Activated T-helper 1 cell treated with anti-CD3 and anti-CD28 coated beads, Interleukin-2, amount 50 U/mL, for 16 hours (primary cell): ENCODE measurements around the gene FBLN5.
"Not testable (repeated sequence)": the region's sequence is repeated elsewhere in the genome, so short reads cannot be mapped to it uniquely, and the experiment has no call there.

ENCODE experiments used
- DNase-seq, 2 donors: peaks; one replicate each; pipeline ENCODE4 v3.0.0-alpha.2; 2020; ENCODE audit warnings: low read depth in 1 of 2, low spot score in 1 of 2

FBLN5 gene

DNA sequence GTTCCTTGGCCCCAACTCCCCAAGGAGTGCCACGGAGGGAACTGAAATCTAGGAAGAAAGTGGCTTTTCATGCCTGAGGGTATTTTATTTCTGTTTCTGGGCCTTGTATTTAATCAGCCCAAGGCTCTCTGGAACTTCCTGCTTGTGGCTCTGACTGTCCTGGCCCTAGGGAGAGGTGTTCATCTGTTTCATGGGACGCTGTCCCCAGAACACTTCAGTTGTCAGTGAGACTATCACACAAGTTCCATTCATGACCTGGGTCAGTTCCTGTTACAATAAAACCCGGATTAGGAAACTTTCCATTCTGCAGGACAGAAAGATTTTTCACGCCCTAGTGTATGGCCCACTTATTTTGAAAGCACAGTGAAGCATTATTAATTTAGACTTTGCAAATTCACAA, 61.7 kb downstream of the FBLN5 start:
- DNase-seq, result no peak

DNA sequence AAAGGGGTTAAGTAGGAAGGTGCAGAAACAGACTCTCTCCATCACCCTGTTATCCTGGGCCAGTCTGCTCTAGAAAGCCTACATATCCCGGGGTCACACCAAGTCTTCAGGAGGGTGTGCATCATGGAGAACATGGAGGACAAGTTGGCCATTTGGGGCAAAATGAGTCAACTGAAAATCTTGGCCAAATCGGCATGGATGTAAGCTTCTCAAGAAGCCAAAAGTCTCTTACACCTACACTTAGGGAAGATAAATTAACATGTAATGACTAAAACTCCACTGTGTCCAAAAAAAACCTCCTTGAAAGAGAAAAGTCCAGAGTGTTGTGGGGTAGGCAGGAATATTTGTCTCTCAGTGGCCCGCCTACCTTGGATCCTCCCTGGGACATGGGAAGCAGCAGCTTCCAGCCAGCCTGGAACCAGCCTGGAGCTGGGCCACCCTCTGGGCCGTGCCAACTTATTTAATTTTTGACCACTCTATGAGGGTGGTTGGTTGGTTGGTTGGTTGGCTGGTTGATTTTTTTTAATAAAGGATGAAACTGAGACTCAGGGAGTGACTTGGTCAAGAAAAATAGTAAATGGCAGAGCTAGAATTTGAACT, 62.3 kb downstream of the FBLN5 start:
- DNase-seq, result no peak

DNA sequence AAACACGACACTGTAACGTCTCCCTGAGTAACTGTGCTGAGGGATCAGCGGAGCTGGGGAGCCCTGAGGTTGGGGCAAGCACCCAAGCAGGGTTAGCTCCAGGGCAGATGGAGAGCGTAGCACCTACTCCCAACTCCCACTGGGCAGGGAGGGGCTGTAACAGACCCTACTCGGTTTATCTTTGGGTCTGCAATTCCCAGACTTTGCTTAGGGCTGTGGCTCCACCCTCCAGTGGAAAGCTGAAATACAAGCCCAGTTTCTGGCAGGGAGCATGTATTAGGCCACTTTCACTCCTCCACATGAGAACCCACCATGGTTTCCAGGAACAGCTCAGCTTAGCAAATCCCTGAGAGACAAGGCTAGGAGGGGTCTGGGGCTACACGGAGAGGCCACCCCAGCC, 62.8 kb downstream of the FBLN5 start:
- DNase-seq, result no peak

DNA sequence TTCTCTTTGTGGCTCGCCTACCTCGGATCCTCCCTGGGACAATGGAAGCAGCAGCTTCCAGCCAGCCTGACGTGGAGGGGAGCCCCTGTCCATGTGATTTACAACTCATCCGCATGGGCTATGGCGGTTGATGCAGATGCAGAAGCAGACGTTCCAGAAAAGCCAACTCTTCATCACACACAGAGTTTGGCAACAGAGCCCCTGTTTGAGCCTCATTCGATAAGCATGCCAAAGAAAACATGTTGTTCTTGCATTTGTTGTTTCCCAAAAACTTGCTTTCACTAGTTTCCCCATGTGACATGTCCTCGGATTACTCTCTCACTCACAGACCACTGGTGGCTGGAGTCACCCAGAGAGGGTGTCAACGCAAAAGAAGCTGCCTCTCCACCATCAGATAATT, 63.7 kb downstream of the FBLN5 start:
- DNase-seq, result no peak

DNA sequence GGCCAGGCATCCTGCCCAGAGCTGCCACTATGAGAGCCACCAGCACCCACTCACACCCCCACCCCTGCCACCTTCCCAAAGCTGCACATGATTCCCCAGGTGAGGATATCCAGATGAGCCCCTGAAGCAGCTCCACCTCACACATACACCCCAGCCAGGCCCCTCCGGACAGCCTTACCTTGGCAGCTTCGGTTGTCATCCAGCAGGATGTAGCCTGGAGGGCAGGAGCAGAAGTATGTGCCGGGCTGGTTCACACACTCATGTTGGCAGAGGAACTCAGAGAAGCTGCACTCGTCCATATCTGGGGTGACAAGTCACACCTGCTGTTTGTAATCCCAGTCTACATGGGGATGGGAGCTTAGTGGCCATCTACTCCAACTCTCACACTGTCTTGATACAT, 64.7 kb downstream of the FBLN5 start:
- DNase-seq, result no peak

DNA sequence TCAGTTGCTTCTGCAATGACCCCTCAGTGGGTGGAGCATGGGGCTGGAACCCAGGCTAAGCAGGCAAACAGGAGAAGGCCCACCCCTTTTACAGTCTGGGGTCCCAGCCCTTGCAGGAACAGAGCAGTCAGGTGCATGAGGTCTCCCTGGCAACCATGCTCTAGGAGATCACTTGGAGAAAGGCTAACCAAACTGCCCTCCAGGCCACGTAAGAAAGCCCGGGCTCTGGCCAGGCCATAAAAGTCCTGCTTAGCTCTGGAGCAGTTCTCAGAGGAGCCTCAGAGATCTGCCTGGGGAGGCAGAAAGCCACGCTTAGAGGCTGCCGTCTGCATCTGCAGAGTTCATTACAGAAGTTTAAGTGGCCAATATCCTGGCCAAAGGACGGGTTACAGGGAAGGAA, 65.1 kb downstream of the FBLN5 start:
- no peak for DNase-seq

DNA sequence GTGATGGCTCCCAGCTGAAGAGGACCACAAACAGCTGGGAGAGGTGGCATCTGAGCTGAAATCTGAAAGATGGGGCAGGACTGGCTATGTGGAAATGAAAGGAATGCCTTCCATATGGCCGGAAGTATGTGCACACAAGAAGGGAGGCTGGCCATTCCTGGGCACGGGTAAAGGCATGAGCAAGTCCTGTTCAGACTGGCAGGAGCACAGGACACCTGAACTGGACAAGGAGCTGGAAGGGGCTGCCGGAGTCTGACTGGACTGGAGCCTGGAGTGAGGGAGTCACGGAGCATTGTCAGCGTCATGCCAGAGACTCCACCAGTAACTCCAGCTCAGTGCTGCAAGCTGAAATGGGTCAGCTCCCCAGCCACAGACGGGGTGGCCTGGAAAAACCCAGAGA, 68.3 kb downstream of the FBLN5 start:
- no peak for DNase-seq

DNA sequence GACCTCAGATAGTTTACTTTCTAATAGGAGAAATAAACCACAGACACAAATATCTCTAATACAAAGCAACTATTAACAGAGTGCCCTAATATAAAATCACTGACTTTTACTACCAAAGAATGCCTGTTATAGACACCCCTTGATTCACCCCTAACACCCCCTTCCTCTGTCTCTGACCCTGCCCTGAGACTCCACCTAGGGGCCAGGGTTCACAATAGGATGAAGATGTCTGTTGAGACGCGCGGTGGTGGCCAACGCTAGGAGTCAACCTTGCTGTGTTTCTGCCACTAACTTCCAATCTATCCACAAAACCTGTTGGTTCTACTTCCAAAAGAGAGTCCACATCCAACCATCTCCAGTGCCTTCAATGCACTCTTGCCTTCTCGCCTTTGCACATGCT, 69.2 kb downstream of the FBLN5 start:
- DNase-seq, result no peak

DNA sequence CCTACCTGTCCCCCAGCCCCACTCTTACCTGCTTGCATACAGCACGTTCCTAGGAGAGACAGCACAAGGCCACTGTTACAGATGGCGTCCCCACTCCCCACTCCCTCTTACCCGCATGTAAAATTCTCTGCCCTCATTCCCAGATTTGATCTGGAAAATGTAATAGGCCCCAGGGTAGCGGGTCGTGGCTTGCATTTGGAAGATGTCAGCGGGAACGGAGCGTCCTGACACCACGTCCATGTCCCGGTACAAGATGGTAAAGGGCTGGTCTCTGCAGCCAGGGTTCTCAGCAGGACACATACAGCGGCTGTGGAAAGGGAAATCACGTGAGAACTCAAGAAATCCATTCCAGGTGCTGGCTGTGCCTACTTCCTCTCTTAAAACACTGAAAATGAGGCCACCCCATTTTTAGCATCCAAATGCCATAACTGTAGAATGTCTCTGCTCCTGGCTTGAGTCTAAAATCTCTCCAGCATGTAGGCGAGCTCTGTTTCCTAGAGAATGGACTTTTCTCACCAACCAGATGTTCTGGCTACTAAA, 70.0 kb downstream of the FBLN5 start:
- DNase-seq, result no peak

DNA sequence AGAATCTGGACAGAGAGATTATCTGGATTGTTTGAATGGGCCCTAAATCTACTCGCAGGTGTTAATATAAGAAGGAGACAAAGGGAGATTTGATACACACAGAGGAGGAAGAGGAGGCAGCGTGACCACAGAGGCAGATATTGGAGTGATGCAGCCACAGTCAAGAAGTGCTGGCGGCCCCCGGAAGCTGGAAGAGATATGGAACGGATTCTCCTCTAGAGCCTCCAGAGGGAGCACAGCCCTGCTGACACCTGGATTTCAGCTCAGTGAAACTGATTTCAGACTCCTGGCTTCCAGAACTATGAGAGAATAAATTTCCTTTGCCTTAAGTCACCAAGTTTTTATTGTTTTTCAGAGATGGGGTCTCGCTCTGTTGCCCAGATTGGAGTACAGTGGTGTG, 71.0 kb downstream of the FBLN5 start:
- no peak for DNase-seq

DNA sequence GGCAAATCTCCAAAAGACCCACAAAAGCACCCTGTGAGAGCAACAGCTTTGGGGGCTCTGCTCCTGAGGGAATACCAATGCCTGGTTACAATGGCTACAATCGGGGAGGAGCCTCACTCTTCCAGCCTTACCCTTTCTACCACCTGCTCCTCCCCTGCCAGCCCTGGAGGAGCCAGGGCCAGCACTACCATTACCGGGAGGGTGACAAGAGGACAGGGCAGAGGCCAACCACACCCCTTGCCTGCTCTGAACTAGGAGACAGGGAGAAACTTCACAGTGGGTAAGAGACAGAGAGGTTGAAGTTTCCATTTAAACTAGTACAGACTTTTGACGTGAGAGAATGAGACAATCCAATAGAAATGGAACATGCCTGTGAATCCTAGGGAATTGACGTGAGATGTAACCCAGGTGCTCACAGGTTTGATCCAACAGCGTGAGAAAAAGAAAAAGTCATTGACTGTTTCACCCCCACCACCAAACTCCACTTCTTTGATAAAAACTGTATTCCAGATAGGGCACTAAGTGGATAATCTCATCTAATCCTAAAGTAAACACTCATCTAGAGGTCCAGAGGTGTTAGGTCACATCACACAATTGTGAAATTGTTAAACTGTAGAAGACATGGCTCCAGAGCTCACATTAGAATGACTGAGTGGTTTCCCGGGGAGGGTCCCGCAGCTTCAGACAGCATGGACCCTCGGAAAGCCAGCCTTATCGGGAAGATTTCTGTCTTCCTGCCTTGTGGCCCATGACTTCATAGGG, 71.8 kb downstream of the FBLN5 start:
- no peak for DNase-seq

DNA sequence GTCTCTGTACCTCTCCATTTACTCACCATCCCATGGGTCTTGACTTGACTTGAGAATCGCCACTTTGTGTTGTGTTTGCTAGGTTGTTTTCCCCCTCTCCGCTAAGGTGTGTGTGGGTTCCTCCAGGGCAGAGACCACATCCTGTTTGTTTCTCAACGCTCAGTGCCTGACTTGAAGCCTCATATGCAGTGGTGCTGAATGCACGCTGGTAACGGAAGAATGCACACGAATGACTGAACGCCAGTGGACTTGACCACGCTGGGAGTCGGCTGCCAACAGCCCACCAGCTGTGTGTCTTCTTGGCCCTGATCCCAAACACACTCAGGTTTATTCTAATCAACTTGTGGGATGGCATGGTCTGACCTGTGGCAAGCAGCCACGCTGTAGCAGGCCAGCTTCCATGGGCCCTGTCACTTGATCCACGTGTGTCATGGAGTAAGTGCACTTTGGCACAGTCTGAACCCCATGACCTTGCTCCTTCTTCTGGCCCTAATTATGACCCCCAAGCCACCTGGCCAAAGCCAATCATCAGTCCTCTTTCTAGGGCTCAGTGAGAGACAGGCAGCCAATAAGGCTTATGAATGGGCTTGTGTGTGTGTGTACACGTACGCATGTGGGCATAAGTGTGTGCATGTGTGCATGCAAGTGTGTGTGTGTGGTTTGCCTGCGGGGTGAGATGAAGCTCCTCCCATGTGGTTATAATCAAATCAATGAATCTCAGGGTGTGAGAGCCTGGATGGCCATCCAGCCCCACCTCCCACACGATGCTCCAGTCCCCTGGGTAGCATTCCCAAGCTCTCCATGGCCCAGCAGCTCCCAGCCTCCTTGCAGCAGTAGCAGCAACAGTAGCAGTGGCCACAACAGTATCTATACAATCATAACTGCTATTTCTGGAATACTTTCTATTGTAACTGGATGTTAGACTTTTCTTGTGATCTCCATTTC, 73.8 kb downstream of the FBLN5 start:
- DNase-seq, result peak; percentile 58 to 61

DNA sequence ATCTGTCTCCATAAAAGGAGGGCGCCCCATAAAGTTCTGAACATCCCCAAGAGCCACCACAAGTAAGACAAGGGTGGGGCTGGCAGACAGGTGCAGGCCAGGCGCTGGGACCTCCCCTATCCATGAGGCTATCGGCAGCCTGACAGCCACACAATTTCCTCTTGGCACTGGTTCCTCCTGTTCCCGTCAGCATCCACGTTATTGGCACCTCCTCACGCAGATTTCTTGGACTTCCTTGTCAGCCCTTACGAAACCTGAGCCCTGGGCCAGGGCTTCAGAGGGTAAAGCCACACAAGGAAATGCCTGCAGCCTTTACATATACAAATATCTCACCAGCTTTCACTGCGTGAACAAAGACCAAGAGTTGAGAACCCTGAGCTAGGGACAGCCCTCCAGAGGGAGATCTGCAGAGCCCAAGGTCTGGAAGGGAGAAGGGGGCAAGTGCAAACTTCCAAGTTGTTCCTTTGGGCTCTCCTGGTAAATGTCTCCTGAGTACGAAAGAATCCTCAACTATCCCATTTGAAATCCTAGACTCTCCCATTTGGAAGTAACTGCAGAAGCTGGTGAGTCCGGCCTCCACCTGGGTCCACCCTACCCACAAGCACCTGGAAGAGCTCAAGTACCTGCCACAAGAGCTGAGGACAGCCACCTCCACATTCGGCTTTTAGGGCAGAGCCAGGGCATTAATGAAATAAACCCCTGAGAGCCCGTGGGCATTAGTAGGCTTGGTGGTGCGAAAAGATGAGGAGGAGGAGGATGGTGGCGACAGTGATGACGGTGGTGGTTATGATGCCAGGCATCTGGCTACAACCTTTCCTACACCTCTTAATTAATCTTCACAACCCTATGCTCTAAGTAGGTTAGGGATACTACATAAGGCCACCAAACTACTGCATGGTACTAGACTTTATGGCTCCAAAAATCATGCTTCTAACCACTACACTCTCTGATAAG, 74.7 kb downstream of the FBLN5 start:
- peak in 1 of 2 donors; percentile 35 for DNase-seq

DNA sequence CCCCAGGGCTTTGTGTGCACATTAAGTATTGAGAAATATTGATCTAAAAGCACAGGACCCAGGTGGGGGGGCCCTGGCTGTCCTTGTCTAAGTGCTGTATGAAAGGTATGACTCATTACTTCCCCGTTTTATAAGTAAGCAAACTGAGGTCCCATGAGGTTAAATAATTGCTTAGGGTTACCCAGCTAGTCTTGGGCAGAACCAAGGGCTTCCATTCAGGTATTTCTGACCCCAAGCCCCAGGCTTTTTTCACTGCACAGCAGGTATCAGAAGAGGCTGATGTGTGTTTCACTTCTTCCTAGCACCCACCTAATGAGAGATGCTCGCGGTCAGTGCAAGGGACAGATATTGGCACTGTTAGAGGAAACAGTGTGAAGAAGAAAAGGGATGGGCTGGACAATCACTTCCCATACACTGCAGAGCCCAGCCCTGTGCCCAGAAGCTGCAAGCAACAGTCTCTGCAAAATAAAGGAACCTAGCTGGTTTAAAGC, 75.4 kb downstream of the FBLN5 start:
- DNase-seq, result no peak

DNA sequence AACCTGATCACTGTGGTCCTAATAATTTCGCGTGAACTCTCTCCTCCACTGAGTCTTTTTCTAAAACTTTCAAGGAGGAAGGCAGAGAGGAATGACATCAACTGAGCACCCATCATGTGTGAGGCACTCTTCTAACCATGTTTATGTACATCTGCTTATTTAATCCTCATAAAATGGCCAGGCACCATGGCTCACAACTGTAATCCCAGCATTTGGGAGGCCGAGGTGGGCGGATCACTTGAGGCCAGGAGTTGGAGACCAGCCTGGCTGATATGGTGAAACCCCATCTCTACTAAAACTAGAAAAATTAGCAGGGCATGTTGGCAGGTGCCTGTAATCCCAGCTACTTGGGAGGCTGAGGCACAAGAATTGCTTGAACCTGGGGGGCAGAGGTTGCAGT, 76.1 kb downstream of the FBLN5 start:
- DNase-seq, result not testable (repeated sequence)

DNA sequence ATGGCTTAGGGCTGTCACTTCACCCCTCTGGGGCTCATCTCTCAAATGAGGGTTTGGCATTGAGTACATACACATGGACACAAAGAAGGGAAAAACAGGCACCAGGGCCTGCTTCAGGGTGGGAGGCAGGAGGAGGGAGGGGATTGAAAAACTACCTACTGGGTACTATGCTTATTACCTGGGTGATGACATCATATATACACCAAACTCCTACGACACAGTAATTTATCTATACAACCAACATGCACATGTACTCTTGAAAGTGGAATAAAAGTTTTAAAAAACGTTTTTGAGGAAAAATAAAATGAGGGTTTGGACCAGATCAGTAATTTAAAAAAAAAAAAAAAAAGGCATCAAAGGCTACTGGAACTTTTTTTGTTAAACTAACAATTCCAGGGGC, 76.6 kb downstream of the FBLN5 start:
- DNase-seq, result no peak

DNA sequence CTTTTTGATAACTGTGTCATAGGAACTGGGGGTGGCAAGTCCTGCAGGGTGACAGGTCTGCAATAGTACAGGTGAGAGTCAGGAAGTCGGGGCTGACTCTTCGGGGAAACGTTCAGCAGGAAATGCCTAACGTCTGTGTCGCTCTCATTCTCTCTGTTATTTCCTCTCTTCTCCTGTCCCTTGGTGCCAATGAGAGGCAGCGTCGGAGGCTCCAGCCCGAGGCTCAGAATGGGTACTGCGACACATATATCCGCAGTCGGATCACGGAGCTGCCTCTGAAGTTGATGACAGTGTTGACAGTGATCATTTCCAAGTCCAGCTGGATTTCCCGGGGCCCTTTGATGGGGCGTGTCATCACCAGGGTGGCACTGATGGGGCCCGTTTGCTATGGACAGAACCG, 77.5 kb downstream of the FBLN5 start:
- peak; percentile 42 to 53 for DNase-seq

DNA sequence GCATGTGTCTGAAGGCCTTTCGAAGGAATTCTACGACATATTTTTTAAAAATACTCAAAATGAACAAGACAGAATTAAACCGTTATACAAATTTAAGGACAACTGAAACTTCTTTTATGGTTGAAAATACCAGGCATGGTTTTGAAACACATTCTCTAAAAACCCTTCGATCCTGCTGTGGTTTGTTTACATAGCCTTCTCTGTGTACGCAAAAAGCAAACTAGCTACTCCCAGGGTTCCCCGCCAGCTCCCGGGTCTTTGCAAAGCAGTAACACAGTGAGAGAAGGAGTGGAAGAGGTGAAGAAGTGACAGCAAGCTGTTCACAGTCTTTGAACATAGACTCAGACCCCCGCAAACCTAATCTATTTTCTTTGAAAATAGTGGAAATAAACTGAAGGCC, 77.9 kb downstream of the FBLN5 start:
- DNase-seq, result no peak

DNA sequence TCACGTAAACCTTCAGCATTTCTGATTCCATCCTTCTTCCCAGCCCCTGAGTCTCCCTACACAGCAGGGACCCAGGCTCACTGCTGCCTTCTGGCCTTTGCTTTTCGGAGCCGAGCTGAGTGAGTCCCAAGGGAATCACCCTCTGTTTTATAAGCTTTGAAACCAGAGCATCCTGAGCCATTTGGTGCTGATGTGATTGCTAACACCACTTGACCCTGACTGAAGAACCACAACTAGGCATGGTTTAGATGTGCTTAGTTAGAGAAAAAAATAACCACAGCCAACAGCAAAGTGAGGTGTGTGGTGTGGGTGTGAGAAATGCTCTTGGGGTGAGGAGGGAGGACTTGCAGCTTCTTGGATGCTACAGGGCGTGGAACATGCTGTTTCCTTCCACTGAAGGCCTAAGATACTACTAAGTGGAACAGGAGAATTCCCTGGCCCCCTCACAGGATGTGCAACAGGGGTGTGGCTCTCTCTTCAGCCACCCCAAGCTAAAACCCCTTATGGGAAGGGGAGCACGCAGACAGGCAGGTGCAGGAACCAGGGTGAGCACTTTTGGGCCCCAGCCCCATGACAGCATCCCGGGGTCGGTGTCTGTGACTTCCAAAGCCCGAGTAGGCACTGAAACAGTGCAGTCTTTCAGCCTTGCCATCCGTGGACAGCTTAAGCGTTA, 80.0 kb downstream of the FBLN5 start, which contains the start of gene TC2N:
TSS of gene TC2N (minus strand) at position 221 of the 673 bp plus-strand sequence. CDS start 53,767 bp downstream, outside the sequence.
- DNase-seq, result no peak
